NOMO-1 treated with DMSO at 0.1 percent for 48 hours (cell line): ENCODE data around the gene CDYL2.

Source experiments
- DNase-seq: peaks from one replicate; lab custom pipeline; 2025; ENCODE audit not compliant: unreplicated experiment; lab: John Stamatoyannopoulos, UW

CDYL2 gene

GRCh38 chr16:80671281-80671849 lies 133.0 kb downstream of the CDYL2 start:
- peak; percentile 66 for DNase-seq

- no peak for DNase-seq
Measured at GRCh38 chr16:80670170-80670865, 134.1 kb downstream of the CDYL2 start.

GRCh38 chr16:80669673-80670072 lies 134.7 kb downstream of the CDYL2 start:
- no peak for DNase-seq

GRCh38 chr16:80667925-80668324 lies 136.5 kb downstream of the CDYL2 start:
- DNase-seq = no peak

- no peak for DNase-seq
Measured at GRCh38 chr16:80667251-80667560, 137.2 kb downstream of the CDYL2 start.

- no peak for DNase-seq
Measured at GRCh38 chr16:80666378-80667250, 137.8 kb downstream of the CDYL2 start.

- DNase-seq = no peak
Measured at GRCh38 chr16:80665356-80665755, 139.0 kb downstream of the CDYL2 start.

- no peak for DNase-seq
Measured at GRCh38 chr16:80664786-80665185, 139.6 kb downstream of the CDYL2 start.

- DNase-seq = no peak
Measured at GRCh38 chr16:80664226-80664625, 140.2 kb downstream of the CDYL2 start.

GRCh38 chr16:80663078-80663477 lies 141.3 kb downstream of the CDYL2 start:
- DNase-seq = no peak

- no peak for DNase-seq
Measured at GRCh38 chr16:80659865-80660264, 144.5 kb downstream of the CDYL2 start.

- DNase-seq = no peak
Measured at GRCh38 chr16:80656711-80657150, 147.7 kb downstream of the CDYL2 start.

GRCh38 chr16:80656161-80656560 lies 148.2 kb downstream of the CDYL2 start:
- no peak for DNase-seq

- no peak for DNase-seq
Measured at GRCh38 chr16:80655751-80656150, 148.6 kb downstream of the CDYL2 start.

GRCh38 chr16:80654094-80654862 lies 150.1 kb downstream of the CDYL2 start:
- no peak for DNase-seq

GRCh38 chr16:80652441-80652840 lies 152.0 kb downstream of the CDYL2 start:
- no peak for DNase-seq

GRCh38 chr16:80650281-80650680 lies 154.1 kb downstream of the CDYL2 start:
- peak; percentile 31 for DNase-seq

- no peak for DNase-seq
Measured at GRCh38 chr16:80640316-80640715, 164.1 kb downstream of the CDYL2 start.

GRCh38 chr16:80639636-80640035 lies 164.8 kb downstream of the CDYL2 start:
- DNase-seq = no peak

GRCh38 chr16:80637621-80638020 lies 166.8 kb downstream of the CDYL2 start:
- DNase-seq = no peak

GRCh38 chr16:80631581-80631980 lies 172.8 kb downstream of the CDYL2 start:
- no peak for DNase-seq
